B cell (primary cell): ENCODE results near the gene PTPRG.

Experiments used
- EZH2 ChIP-seq: IDR thresholded peaks from 2 replicates; pipeline ENCODE4 v1.6.1; 2012; ENCODE audit warnings: borderline replicate concordance, low read depth, mild to moderate bottlenecking, moderate library complexity, low read length; ENCODE audit not compliant: insufficient read depth, poor library complexity, severe bottlenecking
- TF ChIP-seq, protein P1 (sequence below): fragments of 200-600 bp; IDR thresholded peaks from one replicate; pipeline ENCODE4 v1.8.0; 2022; ENCODE audit warnings: antibody characterized with exemption, mild to moderate bottlenecking

DNA sequence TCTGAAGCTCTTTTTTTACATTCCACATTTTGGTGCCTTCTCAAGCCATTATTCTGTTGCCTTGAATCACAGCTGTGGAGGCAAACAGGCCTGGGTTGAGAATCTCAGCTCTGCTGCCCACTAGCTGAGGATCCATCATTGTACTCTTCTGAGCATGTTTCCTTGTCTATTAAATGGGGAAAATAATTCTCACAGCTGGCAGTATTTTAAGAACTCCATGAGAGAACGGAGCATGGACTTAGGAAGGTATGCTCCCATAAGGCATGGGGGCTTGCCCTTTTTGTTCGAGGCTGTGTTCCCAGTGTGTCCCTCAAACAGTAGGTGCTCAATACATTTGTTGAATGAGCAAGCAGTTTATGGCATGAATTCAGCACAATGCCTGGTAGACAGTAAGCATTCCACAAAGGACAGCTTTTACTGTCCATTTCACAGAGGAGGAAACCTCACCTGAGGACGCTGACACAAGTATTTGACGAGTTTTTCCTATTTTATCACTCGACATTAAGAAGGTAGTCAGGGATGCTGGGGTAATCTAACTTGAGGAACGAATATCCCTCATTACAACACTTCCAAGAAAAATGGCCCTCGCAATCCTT, 2.1 kb upstream of the PTPRG start:
- no peak for TF ChIP-seq EZH2
- TF ChIP-seq, protein P1, sequence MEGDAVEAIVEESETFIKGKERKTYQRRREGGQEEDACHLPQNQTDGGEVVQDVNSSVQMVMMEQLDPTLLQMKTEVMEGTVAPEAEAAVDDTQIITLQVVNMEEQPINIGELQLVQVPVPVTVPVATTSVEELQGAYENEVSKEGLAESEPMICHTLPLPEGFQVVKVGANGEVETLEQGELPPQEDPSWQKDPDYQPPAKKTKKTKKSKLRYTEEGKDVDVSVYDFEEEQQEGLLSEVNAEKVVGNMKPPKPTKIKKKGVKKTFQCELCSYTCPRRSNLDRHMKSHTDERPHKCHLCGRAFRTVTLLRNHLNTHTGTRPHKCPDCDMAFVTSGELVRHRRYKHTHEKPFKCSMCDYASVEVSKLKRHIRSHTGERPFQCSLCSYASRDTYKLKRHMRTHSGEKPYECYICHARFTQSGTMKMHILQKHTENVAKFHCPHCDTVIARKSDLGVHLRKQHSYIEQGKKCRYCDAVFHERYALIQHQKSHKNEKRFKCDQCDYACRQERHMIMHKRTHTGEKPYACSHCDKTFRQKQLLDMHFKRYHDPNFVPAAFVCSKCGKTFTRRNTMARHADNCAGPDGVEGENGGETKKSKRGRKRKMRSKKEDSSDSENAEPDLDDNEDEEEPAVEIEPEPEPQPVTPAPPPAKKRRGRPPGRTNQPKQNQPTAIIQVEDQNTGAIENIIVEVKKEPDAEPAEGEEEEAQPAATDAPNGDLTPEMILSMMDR, result no peak
